Nephron progenitor cell (in vitro differentiated cells): ENCODE data around the gene LNPEP.

ENCODE experiments used
- DNase-seq: peaks from one replicate; pipeline ENCODE4 v3.0.0; 2021
- H3K27ac Mint-ChIP-seq: 2 replicates; pipeline ENCODE4 v1.8.0; 2021; ENCODE audit warnings: mild to moderate bottlenecking, moderate library complexity, mixed read lengths
- H3K27me3 Mint-ChIP-seq: 2 replicates; pipeline ENCODE4 v1.8.0; 2021; ENCODE audit warnings: mild to moderate bottlenecking, low read depth, mixed read lengths; ENCODE audit not compliant: poor library complexity
- H3K36me3 Mint-ChIP-seq: 2 replicates; pipeline ENCODE4 v1.8.0; 2021; ENCODE audit warnings: low read depth, mixed read lengths
- H3K4me1 Mint-ChIP-seq: 2 replicates; pipeline ENCODE4 v1.8.0; 2021; ENCODE audit warnings: mixed read lengths
- H3K4me3 Mint-ChIP-seq: 2 replicates; pipeline ENCODE4 v1.8.0; 2021; ENCODE audit warnings: mild to moderate bottlenecking, moderate library complexity, mixed read lengths
- H3K9me3 Mint-ChIP-seq: 2 replicates; pipeline ENCODE4 v1.8.0; 2021; ENCODE audit warnings: mild to moderate bottlenecking, moderate library complexity, mixed read lengths
- TF ChIP-seq, protein P1 (sequence below): fragments of 200-600 bp; sonication (generic); IDR thresholded peaks from 2 replicates; pipeline ENCODE4 v1.5.0; 2021; ENCODE audit warnings: antibody characterized with exemption

LNPEP gene

DNA sequence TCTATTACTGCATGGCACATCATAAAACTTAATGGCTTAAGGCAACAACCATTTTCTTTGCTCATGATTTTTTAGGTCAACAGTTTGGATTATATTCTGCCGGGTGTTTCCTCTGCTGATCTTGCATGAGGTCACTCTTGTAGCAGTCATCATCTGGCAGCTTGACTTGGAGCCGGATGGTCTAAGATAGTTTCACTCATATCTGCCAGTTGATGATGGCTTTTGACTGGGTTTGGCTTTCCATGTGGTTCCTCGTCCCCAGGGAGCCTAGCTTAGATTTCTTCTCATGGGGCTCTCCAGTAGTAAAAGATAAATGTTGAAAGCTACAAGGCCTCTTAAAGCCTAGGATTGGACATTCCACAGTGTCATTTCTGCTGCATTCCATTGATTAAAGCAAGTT, 27.4 kb downstream of the LNPEP start:
- DNase-seq, result no peak
- peaks cover 3% of the 10 kb centered on the region for H3K9me3 Mint-ChIP-seq
- H3K4me3 Mint-ChIP-seq, result no peak overlapping the region
- H3K4me1 Mint-ChIP-seq, result peaks cover under 1% of the 10 kb centered on the region
- TF ChIP-seq, protein P1, sequence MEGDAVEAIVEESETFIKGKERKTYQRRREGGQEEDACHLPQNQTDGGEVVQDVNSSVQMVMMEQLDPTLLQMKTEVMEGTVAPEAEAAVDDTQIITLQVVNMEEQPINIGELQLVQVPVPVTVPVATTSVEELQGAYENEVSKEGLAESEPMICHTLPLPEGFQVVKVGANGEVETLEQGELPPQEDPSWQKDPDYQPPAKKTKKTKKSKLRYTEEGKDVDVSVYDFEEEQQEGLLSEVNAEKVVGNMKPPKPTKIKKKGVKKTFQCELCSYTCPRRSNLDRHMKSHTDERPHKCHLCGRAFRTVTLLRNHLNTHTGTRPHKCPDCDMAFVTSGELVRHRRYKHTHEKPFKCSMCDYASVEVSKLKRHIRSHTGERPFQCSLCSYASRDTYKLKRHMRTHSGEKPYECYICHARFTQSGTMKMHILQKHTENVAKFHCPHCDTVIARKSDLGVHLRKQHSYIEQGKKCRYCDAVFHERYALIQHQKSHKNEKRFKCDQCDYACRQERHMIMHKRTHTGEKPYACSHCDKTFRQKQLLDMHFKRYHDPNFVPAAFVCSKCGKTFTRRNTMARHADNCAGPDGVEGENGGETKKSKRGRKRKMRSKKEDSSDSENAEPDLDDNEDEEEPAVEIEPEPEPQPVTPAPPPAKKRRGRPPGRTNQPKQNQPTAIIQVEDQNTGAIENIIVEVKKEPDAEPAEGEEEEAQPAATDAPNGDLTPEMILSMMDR, result no peak
- H3K27ac Mint-ChIP-seq, result no peak overlapping the region
- H3K36me3 Mint-ChIP-seq, result peaks cover 6% of the 10 kb centered on the region
- H3K27me3 Mint-ChIP-seq, result no peaks in the 10 kb centered on the region

- H3K9me3 Mint-ChIP-seq, result no peaks in the 10 kb centered on the region
- TF ChIP-seq, protein P1, result no peak
- H3K27ac Mint-ChIP-seq, result no peak overlapping the region
- peaks cover 6% of the 10 kb centered on the region for H3K4me1 Mint-ChIP-seq
- H3K36me3 Mint-ChIP-seq, result no peaks in the 10 kb centered on the region
- no peak overlapping the region for H3K4me3 Mint-ChIP-seq
- no peaks in the 10 kb centered on the region for H3K27me3 Mint-ChIP-seq
- DNase-seq, result no peak
These were observed 30.9 kb downstream of the LNPEP start for GRCh38 chr5:96966801-96967200.

DNA sequence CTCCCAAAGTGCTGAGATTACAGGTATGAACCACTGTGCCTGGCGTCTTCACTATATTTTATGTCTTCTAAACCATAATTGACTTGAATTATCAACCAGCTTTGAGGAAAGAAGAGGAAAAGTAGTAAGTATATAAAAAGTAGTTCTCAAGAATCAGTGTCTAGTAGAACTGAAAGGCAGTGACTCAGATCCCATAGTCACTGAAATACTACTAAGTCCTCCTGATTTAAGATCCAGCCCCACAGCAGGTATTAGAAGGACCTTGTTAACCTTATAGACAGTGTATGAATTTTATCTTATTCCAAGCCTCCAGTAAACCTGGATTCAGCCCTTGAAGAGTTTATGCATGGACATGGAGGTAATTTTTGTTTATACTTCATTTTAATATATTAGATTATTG, 31.5 kb downstream of the LNPEP start:
- no peak overlapping the region for H3K27ac Mint-ChIP-seq

DNA sequence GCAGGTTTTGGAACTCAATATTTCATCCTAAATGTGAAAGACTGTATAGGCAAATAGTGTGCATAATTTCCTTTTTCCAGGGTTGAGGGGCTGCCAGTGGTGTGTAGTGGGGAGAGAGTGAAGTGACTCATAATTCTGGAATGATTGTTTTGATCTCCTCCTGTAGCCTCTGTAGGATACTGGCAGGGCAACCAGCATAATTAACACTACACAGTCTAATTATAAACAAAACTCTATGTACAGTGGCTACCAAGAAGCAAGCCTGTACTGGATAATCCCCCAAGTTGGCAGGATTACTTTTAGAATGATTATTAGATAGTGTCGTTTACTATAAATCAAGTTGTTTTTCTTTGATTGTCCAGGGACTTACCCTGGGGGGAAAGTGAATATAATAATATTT, 32.2 kb downstream of the LNPEP start:
- Mint-ChIP-seq H3K9me3 (no peaks in the 10 kb centered on the region), H3K27ac (no peak overlapping the region), H3K4me1 (peaks cover 14% of the 10 kb centered on the region), H3K27me3 (no peaks in the 10 kb centered on the region), H3K4me3 (no peak overlapping the region), H3K36me3 (no peaks in the 10 kb centered on the region)
- TF ChIP-seq, protein P1, result no peak
- no peak for DNase-seq

More for the DNA sequence above, 31.5 kb downstream of the LNPEP start:
- DNase-seq, result no peak
- Mint-ChIP-seq H3K36me3 (no peaks in the 10 kb centered on the region), H3K9me3 (no peaks in the 10 kb centered on the region), H3K27me3 (no peaks in the 10 kb centered on the region), H3K4me1 (peaks cover 7% of the 10 kb centered on the region), H3K4me3 (no peak overlapping the region)
- TF ChIP-seq, protein P1, result no peak

- Mint-ChIP-seq H3K27ac (peak overlapping the region; percentile 54), H3K4me3 (no peak overlapping the region), H3K9me3 (no peaks in the 10 kb centered on the region), H3K36me3 (no peaks in the 10 kb centered on the region), H3K27me3 (no peaks in the 10 kb centered on the region), H3K4me1 (peaks cover 14% of the 10 kb centered on the region)
- TF ChIP-seq, protein P1, result no peak
- no peak for DNase-seq
These were observed 32.7 kb downstream of the LNPEP start for GRCh38 chr5:96968614-96969013.

- TF ChIP-seq, protein P1, result no peak
- Mint-ChIP-seq H3K27ac (no peak overlapping the region), H3K4me1 (peaks cover 22% of the 10 kb centered on the region), H3K4me3 (no peak overlapping the region), H3K9me3 (no peaks in the 10 kb centered on the region), H3K27me3 (no peaks in the 10 kb centered on the region), H3K36me3 (no peaks in the 10 kb centered on the region)
- DNase-seq, result no peak
These were observed 33.5 kb downstream of the LNPEP start for GRCh38 chr5:96969366-96969765.
